HepG2 (cell line): Measurements from ENCODE around the gene TVP23A. TPM values are rescaled to one million over a fixed set of nuclear protein-coding genes. Genes with fewer than 3 reads are reported as not detected.

Experiments
- ASH2L ChIP-seq: fragments of 300-600, 200-600 bp; sonication (generic); IDR thresholded peaks from 2 replicates; pipeline ENCODE4 v1.7.0; 2017; ENCODE audit warnings: low read depth, mild to moderate bottlenecking, moderate library complexity, mixed read lengths, low read length; ENCODE audit not compliant: insufficient read length
- ATF4 ChIP-seq, 2 experiments: fragments of 450-650 bp in 1 of 2; sonication (generic) in 1 of 2; formaldehyde crosslinking; IDR thresholded peaks; 2 replicates each; pipeline versions ENCODE4 v1.5.0 to v1.8.0; 2020 to 2022; ENCODE audit warnings: mild to moderate bottlenecking in 1 of 2, missing genetic modification reagents in 1 of 2
- CBX5 ChIP-seq: sonication (generic); formaldehyde crosslinking; IDR thresholded peaks from 2 replicates; pipeline ENCODE4 v1.4.0; 2020; ENCODE audit warnings: missing genetic modification reagents, borderline replicate concordance
- CHD2 ChIP-seq: IDR thresholded peaks from 2 replicates; pipeline ENCODE4 v1.6.1; 2011; ENCODE audit warnings: low read depth, low read length, improper control_type of control experiment
- ELK4 ChIP-seq: sonication (generic); formaldehyde crosslinking; IDR thresholded peaks from 2 replicates; pipeline ENCODE4 v1.9.0; 2021; ENCODE audit warnings: missing genetic modification reagents, borderline replicate concordance
- FOSL1 ChIP-seq: sonication (generic); formaldehyde crosslinking; IDR thresholded peaks from 2 replicates; pipeline ENCODE4 v1.9.0; 2021; ENCODE audit warnings: missing genetic modification reagents, borderline replicate concordance
- HOXD1 ChIP-seq: sonication (generic); formaldehyde crosslinking; IDR thresholded peaks from 2 replicates; pipeline ENCODE4 v1.5.0; 2020; ENCODE audit warnings: missing genetic modification reagents
- PAXIP1 ChIP-seq: sonication (generic); formaldehyde crosslinking; conservative IDR thresholded peaks from 2 replicates; pipeline ENCODE4 v1.4.0; 2020; ENCODE audit warnings: mild to moderate bottlenecking, missing genetic modification reagents, moderate library complexity
- PRDM15 ChIP-seq: sonication (generic); formaldehyde crosslinking; IDR thresholded peaks from 2 replicates; pipeline ENCODE4 v1.4.0; 2020; ENCODE audit warnings: missing genetic modification reagents
- RBM39 ChIP-seq: fragments of 200-400 bp; formaldehyde crosslinking; IDR thresholded peaks from one replicate; pipeline ENCODE4 v1.6.1; 2018; ENCODE audit warnings: antibody characterized with exemption, mild to moderate bottlenecking, low read depth, low read length; ENCODE audit not compliant: poor library complexity, severe bottlenecking
- SNAPC2 ChIP-seq: sonication (generic); formaldehyde crosslinking; IDR thresholded peaks from 2 replicates; pipeline ENCODE4 v1.8.1; 2022; ENCODE audit warnings: mild to moderate bottlenecking, missing genetic modification reagents
- SP1 ChIP-seq, 2 experiments: fragments of 450-650 bp in 1 of 2; sonication (generic) in 1 of 2; formaldehyde crosslinking in 1 of 2; IDR thresholded peaks; 2 replicates each; pipeline versions ENCODE4 v1.4.0 to v1.6.1; 2016 to 2020; ENCODE audit warnings: missing genetic modification reagents in 1 of 2
- YY1 ChIP-seq: IDR thresholded peaks from 2 replicates; pipeline ENCODE4 v1.6.1; 2011; ENCODE audit warnings: low read length, low read depth, moderate library complexity, mild to moderate bottlenecking; ENCODE audit not compliant: insufficient read depth, insufficient replicate concordance
- ZNF121 ChIP-seq: sonication (generic); formaldehyde crosslinking; IDR thresholded peaks from 2 replicates; pipeline ENCODE4 v1.5.0; 2020; ENCODE audit warnings: mild to moderate bottlenecking, missing genetic modification reagents
- ZNF136 ChIP-seq: sonication (generic); formaldehyde crosslinking; IDR thresholded peaks from 2 replicates; pipeline ENCODE4 v1.8.1; 2022; ENCODE audit warnings: low read depth, mild to moderate bottlenecking, moderate library complexity, missing genetic modification reagents
- ZNF317 ChIP-seq: sonication (generic); formaldehyde crosslinking; IDR thresholded peaks from 2 replicates; pipeline ENCODE4 v1.5.0; 2020; ENCODE audit warnings: mild to moderate bottlenecking, missing genetic modification reagents
- ZNF350 ChIP-seq: sonication (generic); formaldehyde crosslinking; IDR thresholded peaks from 2 replicates; pipeline ENCODE4 v1.4.0; 2020; ENCODE audit warnings: mild to moderate bottlenecking, low read depth, missing genetic modification reagents, borderline replicate concordance
- ZNF577 ChIP-seq: sonication (generic); formaldehyde crosslinking; IDR thresholded peaks from 2 replicates; pipeline ENCODE4 v1.4.0; 2020; ENCODE audit warnings: mild to moderate bottlenecking, low read depth, missing genetic modification reagents, borderline replicate concordance
- polyA plus RNA-seq, 8 experiments: library from polyadenylated mRNA; depleted of rRNA in 3 of 8; stranded (reverse) in 7 of 8; unstranded in 1 of 8; fragments of >200 nt; fragmentation: Illumina TruSeq in 4 of 8; extraction: Trizol in 4 of 8; gene quantifications; 2 replicates each; pipeline versions ENCODE4 v1.2.1 to v1.2.3, GENCODE V29; 2011 to 2016; ENCODE audit warnings: low read depth in 4 of 8, missing spikeins in 1 of 8, mixed read lengths in 1 of 8; ENCODE audit not compliant: insufficient read depth in 1 of 8
- total RNA-seq, 5 experiments: library from RNA; depleted of rRNA; stranded (reverse); fragments of >200 nt; fragmentation: Illumina TruSeq; extraction: Trizol; gene quantifications; 2 replicates each; pipeline ENCODE4 v1.2.3, GENCODE V29; 2016; ENCODE audit warnings: low read depth in 1 of 5

TVP23A gene
- total and polyA plus RNA-seq, 2 of the 13 experiments (the other 11 are each of a cell fraction or from before 2014, with no cell fraction given) = not detected

GRCh38 chr16:10743610-10744369, 74.8 kb downstream of the TVP23A start, which contains the start of gene NUBP1 (continued):
- no peak for TF ChIP-seq ELK4 (CRISPR knock-in tag)
- peak; percentile 100 for TF ChIP-seq ZNF350 (CRISPR knock-in tag)
- TF ChIP-seq CHD2 = peak; percentile 56
- TF ChIP-seq SP1 (IDR thresholded peaks at IDR 0.05) = 0 out of 2 replicates have a peak, but pooled peaks have one; percentile 59
- TF ChIP-seq SP1 (CRISPR knock-in tag; IDR thresholded peaks at IDR 0.05) = peak; percentile 72
- peak; percentile 88; the same call in 1 of the 2 replicates for TF ChIP-seq CBX5 (CRISPR knock-in tag)
- TF ChIP-seq SNAPC2 (CRISPR knock-in tag) = peak; percentile 91
- peak; percentile 99 for TF ChIP-seq RBM39
- TF ChIP-seq HOXD1 (CRISPR knock-in tag) = 0 out of 2 replicates have a peak, but pooled peaks have one; percentile 51
- TF ChIP-seq ZNF136 = peak; percentile 97; the same call in 1 of the 2 replicates
- TF ChIP-seq FOSL1 (CRISPR knock-in tag) = no peak
- TF ChIP-seq ZNF317 (CRISPR knock-in tag) = peak; percentile 93
- peak; percentile 82 for TF ChIP-seq PAXIP1 (CRISPR knock-in tag)
- peak; percentile 39; the same call in 1 of the 2 replicates for TF ChIP-seq ZNF121 (CRISPR knock-in tag)
- TF ChIP-seq YY1 = peak; percentile 81
- peak; percentile 74 for TF ChIP-seq PRDM15 (CRISPR knock-in tag)
- TF ChIP-seq ASH2L = peak; percentile 99
- no peak for TF ChIP-seq ATF4 (CRISPR knock-in tag; IDR thresholded peaks at IDR 0.05)
- TF ChIP-seq ZNF577 (CRISPR knock-in tag) = no peak
